ENCODE results near the gene PDE8B. TPM values are rescaled to one million over a fixed set of nuclear protein-coding genes. Genes with fewer than 3 reads are reported as not detected.

Gene PDE8B
- total RNA-seq, 1 donor from 2014 or later = under 0.01 TPM

DNA sequence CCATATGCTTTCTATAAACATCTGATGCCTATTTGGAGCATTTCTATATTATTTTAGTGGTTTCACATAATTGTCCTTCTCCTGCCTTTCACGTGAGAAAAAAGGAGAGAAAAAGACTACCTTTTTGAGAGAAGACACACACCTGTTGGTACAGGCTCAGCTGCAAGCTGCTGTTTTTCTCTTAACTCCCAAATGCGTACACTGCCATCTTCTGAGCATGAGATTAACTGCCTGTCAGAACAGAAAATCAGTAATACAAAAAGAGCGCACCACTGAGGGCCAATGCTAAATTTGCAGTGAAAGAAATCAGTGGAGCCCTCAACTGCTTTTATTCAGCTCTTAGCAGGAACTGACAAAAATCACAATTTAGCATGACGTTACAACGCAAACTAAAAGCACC is 226.7 kb downstream of the PDE8B start:
- DNase-seq (ENCODE audit: low read depth) (no peak), FAIRE-seq (no peak)
- H3K4me3 ChIP-seq (ENCODE audit: low read depth, low read length) = no peak overlapping the region
- no peaks in the 10 kb centered on the region for H3K27me3 ChIP-seq (ENCODE audit: control insufficient read depth, insufficient read depth, low read length)
- H3K36me3 ChIP-seq (ENCODE audit: control insufficient read depth, insufficient read depth, low read length) = peaks cover 7% of the 10 kb centered on the region
- TF ChIP-seq CTCF (IDR thresholded peaks at IDR 0.05; ENCODE audit: insufficient read depth, low read length, severe bottlenecking) = no peak

- H3K27me3 ChIP-seq (ENCODE audit: control insufficient read depth, insufficient read depth, low read length) = no peaks in the 10 kb centered on the region
- DNase-seq (ENCODE audit: low read depth) (no peak), FAIRE-seq (no peak)
- no peak for TF ChIP-seq CTCF (IDR thresholded peaks at IDR 0.05; ENCODE audit: insufficient read depth, low read length, severe bottlenecking)
- H3K4me3 ChIP-seq (ENCODE audit: low read depth, low read length) = no peak overlapping the region
- H3K36me3 ChIP-seq (ENCODE audit: control insufficient read depth, insufficient read depth, low read length) = peaks cover 7% of the 10 kb centered on the region
Observed at GRCh38 chr5:77438071-77438470, 227.6 kb downstream of the PDE8B start.

GRCh38 chr5:77443670-77444069 is 233.2 kb downstream of the PDE8B start:
- no peak for TF ChIP-seq CTCF (IDR thresholded peaks at IDR 0.05; ENCODE audit: insufficient read depth, low read length, severe bottlenecking)
- DNase-seq (ENCODE audit: low read depth) (no peak), FAIRE-seq (no peak)
- H3K36me3 ChIP-seq (ENCODE audit: control insufficient read depth, insufficient read depth, low read length) = peaks cover 7% of the 10 kb centered on the region
- no peak overlapping the region for H3K4me3 ChIP-seq (ENCODE audit: low read depth, low read length)
- no peaks in the 10 kb centered on the region for H3K27me3 ChIP-seq (ENCODE audit: control insufficient read depth, insufficient read depth, low read length)

- TF ChIP-seq CTCF (IDR thresholded peaks at IDR 0.05; ENCODE audit: insufficient read depth, low read length, severe bottlenecking) = no peak
- Histone ChIP-seq H3K27me3 (ENCODE audit: control insufficient read depth, insufficient read depth, low read length) (no peaks in the 10 kb centered on the region), H3K36me3 (ENCODE audit: control insufficient read depth, insufficient read depth, low read length) (peaks cover 13% of the 10 kb centered on the region)
Observed at GRCh38 chr5:77444356-77444755, 233.9 kb downstream of the PDE8B start.

DNA sequence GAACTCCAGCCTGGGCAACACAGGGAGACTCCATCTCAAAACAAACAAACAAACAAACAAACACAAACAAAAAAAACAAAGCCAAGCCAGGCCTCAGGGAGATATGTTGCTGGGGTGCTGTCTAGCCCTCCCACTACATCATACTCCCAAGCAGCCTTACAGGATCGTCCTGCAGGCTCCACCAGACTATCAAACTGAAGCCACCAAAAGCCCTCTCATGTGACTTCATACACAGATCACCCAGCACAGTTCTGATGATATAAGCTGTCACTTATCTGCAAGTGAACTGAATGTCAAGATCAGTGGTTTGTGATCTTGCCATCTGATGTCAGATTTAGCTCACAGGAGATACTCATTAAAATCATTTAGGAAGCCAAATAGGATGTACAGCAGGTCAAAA is 238.4 kb downstream of the PDE8B start:
- no peak for TF ChIP-seq CTCF (IDR thresholded peaks at IDR 0.05; ENCODE audit: insufficient read depth, low read length, severe bottlenecking)
- Histone ChIP-seq H3K4me3 (ENCODE audit: low read depth, low read length) (no peak overlapping the region), H3K36me3 (ENCODE audit: control insufficient read depth, insufficient read depth, low read length) (peaks cover 12% of the 10 kb centered on the region), H3K27me3 (ENCODE audit: control insufficient read depth, insufficient read depth, low read length) (no peaks in the 10 kb centered on the region)
- DNase-seq (ENCODE audit: low read depth) (no peak), FAIRE-seq (no peak)

More at GRCh38 chr5:77444356-77444755, 233.9 kb downstream of the PDE8B start:
- no peak for FAIRE-seq
- no peak overlapping the region for H3K4me3 ChIP-seq (ENCODE audit: low read depth, low read length)
- no peak for DNase-seq (ENCODE audit: low read depth)

GRCh38 chr5:77449277-77449676 is 238.8 kb downstream of the PDE8B start:
- DNase-seq (ENCODE audit: low read depth) (no peak), FAIRE-seq (no peak)

More at GRCh38 chr5:77449277-77449676, 238.8 kb downstream of the PDE8B start:
- Histone ChIP-seq H3K36me3 (ENCODE audit: control insufficient read depth, insufficient read depth, low read length) (peaks cover 14% of the 10 kb centered on the region), H3K4me3 (ENCODE audit: low read depth, low read length) (no peak overlapping the region), H3K27me3 (ENCODE audit: control insufficient read depth, insufficient read depth, low read length) (no peaks in the 10 kb centered on the region)
- no peak for TF ChIP-seq CTCF (IDR thresholded peaks at IDR 0.05; ENCODE audit: insufficient read depth, low read length, severe bottlenecking)
